ENCODE measurements around the gene TNFSF13B. TPM values are rescaled to one million over a fixed set of nuclear protein-coding genes. Genes with fewer than 3 reads are reported as not detected.

Gene TNFSF13B
- total and polyA plus RNA-seq, 2 of the 8 experiments (the other 6 are each of a cell fraction or from before 2014, with no cell fraction given), result not detected

DNA sequence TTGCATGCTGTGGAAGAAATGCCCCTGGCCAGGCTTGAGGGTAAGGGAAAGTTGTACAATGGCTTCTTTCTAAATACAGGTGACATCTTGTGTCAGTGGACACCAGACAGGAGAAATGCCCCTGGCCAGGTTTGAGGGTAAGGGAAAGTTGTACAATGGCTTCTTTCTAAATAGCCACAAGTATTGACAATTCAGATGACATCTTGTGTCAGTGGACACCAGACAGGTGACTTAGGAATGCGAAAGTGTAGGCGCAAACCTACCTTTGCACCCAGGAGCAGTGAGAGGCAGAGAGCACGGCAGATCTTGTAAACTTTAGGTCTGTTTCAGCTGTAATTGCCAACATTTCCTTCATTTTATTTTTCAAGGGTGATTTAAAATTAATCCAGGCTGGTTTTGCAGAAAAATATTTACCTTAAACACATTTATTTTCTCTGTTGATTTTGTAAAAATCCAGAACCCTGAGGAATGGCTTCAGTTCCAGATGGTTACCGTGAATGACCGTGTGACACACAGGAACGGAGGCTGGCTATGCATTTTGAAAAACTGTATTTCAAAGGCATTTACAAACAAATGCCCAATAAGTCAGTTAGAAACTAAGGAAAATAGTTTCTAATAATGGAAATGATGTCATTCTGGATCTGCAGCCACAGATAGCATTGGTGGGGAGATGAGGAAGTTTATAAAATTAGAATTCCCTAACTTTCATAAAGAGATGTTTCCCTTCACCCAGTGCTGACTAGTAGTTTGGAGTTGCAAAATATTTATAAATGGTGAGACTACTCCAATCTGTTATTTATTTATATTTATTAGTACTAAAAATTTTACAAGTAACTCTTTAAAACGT is 34.9 kb downstream of the TNFSF13B start:
- Histone ChIP-seq H2BK20ac (ENCODE audit: low read length) (no peak overlapping the region), H3K23me2 (ENCODE audit: low read depth, low read length) (no peaks in the 10 kb centered on the region), H3K9ac (replicated peaks in 1 of 4; ENCODE audit: extremely low read depth in 1 of 4, low read depth in 3 of 4, low read length in 3 of 4) (no peak overlapping the region), H2AK5ac (ENCODE audit: low read depth, low read length) (no peak overlapping the region), H3K27ac (ENCODE audit: low read depth, low read length) (no peak overlapping the region), H4K8ac (ENCODE audit: extremely low read depth, insufficient read depth, low read length) (no peak overlapping the region), H3K4me1 (replicated peaks in 1 of 4; ENCODE audit: control insufficient read depth in 3 of 4, insufficient read depth in 4 of 4, low read length in 3 of 4) (no peaks in the 10 kb centered on the region), H3K27me3 (replicated peaks in 1 of 4; ENCODE audit: control insufficient read depth in 3 of 4, extremely low read depth in 1 of 4, insufficient read depth in 3 of 4, low read length in 3 of 4) (no peaks in the 10 kb centered on the region), H4K20me1 (replicated peaks in 1 of 2; ENCODE audit: control insufficient read depth in 1 of 2, insufficient read depth in 2 of 2, low read length in 2 of 2) (no peaks in the 10 kb centered on the region), H2BK5ac (ENCODE audit: low read depth, low read length) (no peak overlapping the region), H3K4me2 (ENCODE audit: insufficient read depth in 1 of 2, low read depth in 2 of 2, low read length in 2 of 2) (no peak overlapping the region), H3K9me3 (ENCODE audit: insufficient read depth in 2 of 2, low read depth in 1 of 2, low read length in 1 of 2) (no peaks in the 10 kb centered on the region), H3K4me3 (ENCODE audit: extremely low read depth in 1 of 4, insufficient read depth in 2 of 4, low read depth in 3 of 4, low read length in 4 of 4) (no peak overlapping the region), H3K79me2 (ENCODE audit: control insufficient read depth in 1 of 2, insufficient read depth in 2 of 2, low read length in 2 of 2) (no peaks in the 10 kb centered on the region), H2BK12ac (ENCODE audit: low read depth, low read length) (no peak overlapping the region), H3K79me1 (ENCODE audit: low read depth, low read length) (no peaks in the 10 kb centered on the region), H3K18ac (ENCODE audit: extremely low read depth, low read length) (no peak overlapping the region), H2BK120ac (replicated peaks; ENCODE audit: low read depth, low read length) (no peak overlapping the region), H2BK15ac (ENCODE audit: low read length) (no peak overlapping the region), H3K56ac (replicated peaks; ENCODE audit: insufficient read length, low read depth, low read length) (no peak overlapping the region), H3K36me3 (ENCODE audit: control insufficient read depth in 2 of 4, insufficient read depth in 4 of 4, low read length in 3 of 4) (no peaks in the 10 kb centered on the region), H3K23ac (ENCODE audit: insufficient read length) (no peak overlapping the region), H4K5ac (ENCODE audit: insufficient read length, low read depth, low read length) (no peak overlapping the region), H2AFZ (ENCODE audit: low read length) (no peak overlapping the region), H3K4ac (replicated peaks; ENCODE audit: insufficient read length, low read depth, low read length) (no peak overlapping the region), H4K91ac (replicated peaks; ENCODE audit: insufficient read length, low read length) (no peak overlapping the region), H3K14ac (ENCODE audit: insufficient read length) (no peak overlapping the region)
- FAIRE-seq, result no peak
- CTCF ChIA-PET (ENCODE audit: partially characterized antibody), result no interaction called here
- POLR2A ChIA-PET (ENCODE audit: partially characterized antibody), result no interaction called here
- no peak for DNase-seq (ENCODE audit: low read depth in 1 of 2, low spot score in 2 of 2)
- WGBS, 2 experiments (ENCODE audit: extremely low coverage in 1 of 2, insufficient coverage in 1 of 2, insufficient read length in 1 of 2, insufficient replicate concordance in 2 of 2, low coverage in 1 of 2, low lambda C conversion rate in 2 of 2, missing lambda C conversion rate in 1 of 2), result 70% methylated on average over 7 of the region's 7 CpGs; no CpG with 5 or more reads in 1 of the 2 experiments

Data from H1 (cell line).